ENCODE data around the gene B4GALT2. TPM values are rescaled to one million over a fixed set of nuclear protein-coding genes. Genes with fewer than 3 reads are reported as not detected.

B4GALT2 gene
- total RNA-seq, 4 donors from 2014 or later, result 21.4 to 51.4 (median 41.0) TPM

DNA sequence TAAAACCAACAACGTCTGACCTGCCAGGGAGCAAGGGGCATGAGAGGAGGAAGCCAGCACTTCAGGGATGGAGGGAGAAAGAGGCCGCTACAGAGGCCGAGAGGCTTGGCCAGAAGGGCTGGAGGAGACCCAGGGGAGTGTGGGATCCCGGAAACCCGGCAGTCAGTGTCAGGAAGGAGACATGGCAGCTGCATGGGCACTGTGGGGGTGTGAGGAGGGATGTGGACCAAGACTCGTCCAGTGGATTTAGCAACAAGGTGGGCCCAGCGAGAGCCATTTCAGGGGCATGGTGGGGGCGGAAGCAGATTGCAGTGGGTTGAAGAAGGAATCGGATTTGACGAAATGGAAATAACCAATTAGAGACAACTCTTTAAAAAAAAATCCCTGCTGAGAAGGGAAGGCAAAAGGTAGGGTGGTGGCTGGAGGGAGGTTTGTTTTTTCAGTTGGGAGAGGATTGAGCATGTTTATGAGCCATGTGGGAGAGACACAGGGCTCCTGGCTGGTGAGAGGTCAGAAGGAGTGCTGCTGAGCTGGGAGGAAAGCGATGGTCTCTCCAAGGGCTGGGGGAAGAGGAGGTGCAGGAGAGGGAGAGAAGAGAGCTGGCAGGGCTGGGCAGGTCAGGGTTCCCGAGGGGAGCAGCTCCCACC is 4.4 kb downstream of the B4GALT2 start:
- TF ChIP-seq, protein P1, sequence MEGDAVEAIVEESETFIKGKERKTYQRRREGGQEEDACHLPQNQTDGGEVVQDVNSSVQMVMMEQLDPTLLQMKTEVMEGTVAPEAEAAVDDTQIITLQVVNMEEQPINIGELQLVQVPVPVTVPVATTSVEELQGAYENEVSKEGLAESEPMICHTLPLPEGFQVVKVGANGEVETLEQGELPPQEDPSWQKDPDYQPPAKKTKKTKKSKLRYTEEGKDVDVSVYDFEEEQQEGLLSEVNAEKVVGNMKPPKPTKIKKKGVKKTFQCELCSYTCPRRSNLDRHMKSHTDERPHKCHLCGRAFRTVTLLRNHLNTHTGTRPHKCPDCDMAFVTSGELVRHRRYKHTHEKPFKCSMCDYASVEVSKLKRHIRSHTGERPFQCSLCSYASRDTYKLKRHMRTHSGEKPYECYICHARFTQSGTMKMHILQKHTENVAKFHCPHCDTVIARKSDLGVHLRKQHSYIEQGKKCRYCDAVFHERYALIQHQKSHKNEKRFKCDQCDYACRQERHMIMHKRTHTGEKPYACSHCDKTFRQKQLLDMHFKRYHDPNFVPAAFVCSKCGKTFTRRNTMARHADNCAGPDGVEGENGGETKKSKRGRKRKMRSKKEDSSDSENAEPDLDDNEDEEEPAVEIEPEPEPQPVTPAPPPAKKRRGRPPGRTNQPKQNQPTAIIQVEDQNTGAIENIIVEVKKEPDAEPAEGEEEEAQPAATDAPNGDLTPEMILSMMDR (IDR thresholded peaks at IDR 0.05), result no peak
- TF ChIP-seq POLR2AphosphoS5 (IDR thresholded peaks at IDR 0.05), result no peak
- no peak for TF ChIP-seq POLR2A (IDR thresholded peaks at IDR 0.05)
- TF ChIP-seq EP300 (IDR thresholded peaks at IDR 0.05), result no peak
- Histone ChIP-seq H3K27ac (no peak overlapping the region), H3K4me1 (peaks cover 29% of the 10 kb centered on the region), H3K36me3 (peaks cover 22% of the 10 kb centered on the region), H3K9me3 (no peaks in the 10 kb centered on the region), H3K27me3 (no peaks in the 10 kb centered on the region), H3K4me3 (no peak overlapping the region)
- WGBS, result 79% methylated on average over 12 of the region's 12 CpGs
- DNase-seq (ENCODE audit: low spot score in 2 of 2), result no peak

DNA sequence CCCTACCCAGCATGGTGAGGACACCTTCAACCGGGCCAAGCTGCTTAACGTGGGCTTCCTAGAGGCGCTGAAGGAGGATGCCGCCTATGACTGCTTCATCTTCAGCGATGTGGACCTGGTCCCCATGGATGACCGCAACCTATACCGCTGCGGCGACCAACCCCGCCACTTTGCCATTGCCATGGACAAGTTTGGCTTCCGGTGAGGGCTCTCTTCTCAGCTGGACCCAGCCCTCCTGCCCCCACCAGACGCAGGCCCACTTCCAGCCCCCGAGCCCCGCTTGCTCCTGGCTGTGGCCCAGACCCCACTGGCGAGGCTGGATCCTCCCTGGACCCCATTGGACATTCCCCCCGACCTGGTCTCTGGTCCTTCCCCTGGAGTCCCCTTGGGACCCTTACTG is 5.8 kb downstream of the B4GALT2 start:
- no peak for TF ChIP-seq EP300 (IDR thresholded peaks at IDR 0.05)
- TF ChIP-seq POLR2A (IDR thresholded peaks at IDR 0.05), result no peak
- H3K27me3 ChIP-seq, result no peaks in the 10 kb centered on the region
- WGBS, result 90% methylated on average over 14 of the region's 16 CpGs
- DNase-seq (ENCODE audit: low spot score in 2 of 2), result no peak
- peaks cover 22% of the 10 kb centered on the region for H3K36me3 ChIP-seq
- no peak overlapping the region for H3K4me3 ChIP-seq
- no peaks in the 10 kb centered on the region for H3K9me3 ChIP-seq
- peaks cover 18% of the 10 kb centered on the region for H3K4me1 ChIP-seq
- no peak overlapping the region for H3K27ac ChIP-seq

DNA sequence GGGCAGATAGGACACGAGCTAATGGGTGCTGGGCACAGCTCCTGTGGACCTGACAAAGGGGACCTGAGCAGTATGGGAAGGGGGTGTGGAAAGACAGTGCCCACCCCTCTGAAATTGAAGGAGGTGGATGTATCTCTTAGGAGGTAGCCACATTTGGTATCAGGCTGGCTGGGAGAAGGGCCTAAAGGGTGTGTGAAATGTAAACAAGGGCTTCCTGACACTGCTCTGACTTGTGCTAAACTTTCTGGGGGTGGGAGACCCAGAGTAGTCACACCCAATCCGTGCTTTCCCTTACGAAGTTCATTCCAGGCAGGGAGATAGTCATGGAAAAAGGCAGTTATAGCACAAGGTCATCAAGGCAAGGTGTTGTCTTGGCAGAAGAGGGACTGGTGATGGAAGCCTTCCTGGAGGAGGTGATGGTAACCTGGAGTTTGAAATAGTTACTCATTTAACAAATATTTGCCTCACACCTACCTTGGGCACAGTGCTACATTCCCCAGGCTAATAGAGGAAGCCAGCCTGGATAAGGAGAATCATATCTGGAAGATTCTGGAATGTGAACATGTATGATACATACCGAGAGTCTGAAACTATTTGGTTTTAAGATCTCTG is 7.1 kb downstream of the B4GALT2 start:
- Histone ChIP-seq H3K4me1 (peaks cover 12% of the 10 kb centered on the region), H3K27me3 (no peaks in the 10 kb centered on the region), H3K9me3 (no peaks in the 10 kb centered on the region), H3K4me3 (no peak overlapping the region), H3K27ac (no peak overlapping the region), H3K36me3 (peaks cover 22% of the 10 kb centered on the region)
- DNase-seq (ENCODE audit: low spot score in 2 of 2), result no peak
- 75% methylated on average over 4 of the region's 4 CpGs for WGBS
- TF ChIP-seq, protein P1 (IDR thresholded peaks at IDR 0.05), result no peak
- TF ChIP-seq POLR2A (IDR thresholded peaks at IDR 0.05), result no peak
- TF ChIP-seq EP300 (IDR thresholded peaks at IDR 0.05), result no peak
- TF ChIP-seq POLR2AphosphoS5 (IDR thresholded peaks at IDR 0.05), result no peak

DNA sequence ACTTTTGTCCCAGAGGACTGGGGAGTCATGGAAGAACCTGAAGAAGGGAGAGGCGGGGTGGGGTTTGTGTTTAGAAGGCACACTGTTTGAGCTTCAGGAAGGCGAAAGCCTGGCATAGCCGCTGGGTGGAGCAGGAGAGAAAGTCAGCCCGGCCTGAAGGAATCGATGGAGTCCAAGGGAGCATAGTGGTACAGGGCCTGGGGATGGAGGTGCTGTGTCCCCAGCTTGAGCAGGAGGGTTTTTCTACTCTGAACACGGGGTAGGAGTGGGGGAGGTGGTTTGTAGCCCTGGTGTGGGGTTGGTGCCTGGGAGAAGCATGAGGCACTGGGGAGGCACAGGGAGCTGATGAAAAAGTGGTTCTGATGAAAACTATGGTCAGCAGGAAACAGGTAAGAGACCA is 7.7 kb downstream of the B4GALT2 start:
- no peak overlapping the region for H3K4me3 ChIP-seq
- no peaks in the 10 kb centered on the region for H3K9me3 ChIP-seq
- no peak for TF ChIP-seq POLR2A (IDR thresholded peaks at IDR 0.05)
- no peak for TF ChIP-seq POLR2AphosphoS5 (IDR thresholded peaks at IDR 0.05)
- TF ChIP-seq, protein P1 (IDR thresholded peaks at IDR 0.05), result no peak
- no peak for TF ChIP-seq EP300 (IDR thresholded peaks at IDR 0.05)
- H3K36me3 ChIP-seq, result peaks cover 22% of the 10 kb centered on the region
- H3K4me1 ChIP-seq, result peaks cover 10% of the 10 kb centered on the region
- H3K27ac ChIP-seq, result no peak overlapping the region
- no peak for DNase-seq (ENCODE audit: low spot score in 2 of 2)
- no peaks in the 10 kb centered on the region for H3K27me3 ChIP-seq
- 75% methylated on average over 6 of the region's 6 CpGs for WGBS

DNA sequence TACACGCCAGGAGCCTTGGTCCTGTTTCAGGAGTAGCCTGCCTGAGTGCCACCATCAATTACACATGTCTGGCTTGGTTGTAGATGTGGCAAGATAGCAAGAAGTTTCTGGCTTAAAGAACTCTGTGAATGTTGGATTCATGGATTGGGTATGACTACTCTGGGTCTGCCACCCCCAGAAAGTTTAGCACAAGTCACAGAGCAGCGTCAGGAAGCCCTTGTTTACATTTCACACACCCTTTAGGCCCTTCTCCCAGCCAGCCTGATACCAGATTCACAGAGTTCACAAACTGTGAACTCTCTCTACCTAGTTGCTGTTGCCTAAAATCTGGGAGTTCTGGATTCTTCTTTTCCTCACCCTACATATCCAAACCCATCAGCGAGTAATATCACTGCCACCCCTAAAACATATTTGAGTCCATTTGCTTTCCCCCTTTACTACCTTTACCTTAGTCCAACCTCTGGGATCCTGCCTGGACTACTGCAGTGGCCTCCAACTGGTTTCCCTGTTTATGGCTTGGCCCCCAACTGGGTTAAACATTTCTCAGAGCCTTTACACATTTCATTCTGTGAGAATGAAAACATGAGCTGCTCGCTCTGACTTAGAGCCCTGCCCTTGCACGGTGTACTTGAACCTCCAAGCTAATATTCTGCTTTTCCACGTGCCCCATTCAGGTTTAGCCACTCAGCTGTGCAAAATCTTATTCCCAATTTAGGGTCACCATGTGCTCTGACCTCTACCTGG is 8.3 kb downstream of the B4GALT2 start:
- no peak overlapping the region for H3K27ac ChIP-seq
- 80% methylated on average over 6 of the region's 6 CpGs for WGBS

More for the DNA sequence above, 8.3 kb downstream of the B4GALT2 start:
- Histone ChIP-seq H3K4me3 (no peak overlapping the region), H3K27me3 (no peaks in the 10 kb centered on the region), H3K36me3 (peaks cover 22% of the 10 kb centered on the region), H3K4me1 (peaks cover 16% of the 10 kb centered on the region), H3K9me3 (no peaks in the 10 kb centered on the region)
- TF ChIP-seq, protein P1 (IDR thresholded peaks at IDR 0.05), result no peak
- TF ChIP-seq POLR2A (IDR thresholded peaks at IDR 0.05) (no peak), POLR2AphosphoS5 (IDR thresholded peaks at IDR 0.05) (no peak), EP300 (IDR thresholded peaks at IDR 0.05) (no peak)
- DNase-seq (ENCODE audit: low spot score in 2 of 2), result no peak
